NCI-H2227 (cell line): Measurements from ENCODE around the gene NCAPD2.

Source experiments
- DNase-seq: peaks from one replicate; lab custom pipeline; 2025; ENCODE audit not compliant: unreplicated experiment; lab: John Stamatoyannopoulos, UW

The NCAPD2 gene

GRCh38 chr12:6567112-6567670 lies 73.3 kb downstream of the NCAPD2 start:
- DNase-seq = no peak

- DNase-seq = peak; percentile 29
Measured at GRCh38 chr12:6569312-6569711, 75.4 kb downstream of the NCAPD2 start.

- DNase-seq = no peak
Measured at GRCh38 chr12:6569786-6570185, 75.9 kb downstream of the NCAPD2 start.

- peak; percentile 73 for DNase-seq
Measured at GRCh38 chr12:6570264-6570887, 76.5 kb downstream of the NCAPD2 start.

- DNase-seq = no peak
Measured at GRCh38 chr12:6573001-6573400, 79.1 kb downstream of the NCAPD2 start.

GRCh38 chr12:6574576-6575295 lies 80.8 kb downstream of the NCAPD2 start:
- no peak for DNase-seq

GRCh38 chr12:6575648-6576047 lies 81.7 kb downstream of the NCAPD2 start:
- no peak for DNase-seq
